Stimulated activated CD4-positive, alpha-beta T cell treated with anti-CD3 and anti-CD28 coated beads, Interleukin-2, amount 100 ng/mL, for 24 hours (primary cell): ENCODE measurements around the gene TBX2.

ENCODE experiments used
- DNase-seq, 2 donors: peaks; one replicate each; pipeline ENCODE4 v3.0.0-alpha.2; 2020

TBX2 gene

DNA sequence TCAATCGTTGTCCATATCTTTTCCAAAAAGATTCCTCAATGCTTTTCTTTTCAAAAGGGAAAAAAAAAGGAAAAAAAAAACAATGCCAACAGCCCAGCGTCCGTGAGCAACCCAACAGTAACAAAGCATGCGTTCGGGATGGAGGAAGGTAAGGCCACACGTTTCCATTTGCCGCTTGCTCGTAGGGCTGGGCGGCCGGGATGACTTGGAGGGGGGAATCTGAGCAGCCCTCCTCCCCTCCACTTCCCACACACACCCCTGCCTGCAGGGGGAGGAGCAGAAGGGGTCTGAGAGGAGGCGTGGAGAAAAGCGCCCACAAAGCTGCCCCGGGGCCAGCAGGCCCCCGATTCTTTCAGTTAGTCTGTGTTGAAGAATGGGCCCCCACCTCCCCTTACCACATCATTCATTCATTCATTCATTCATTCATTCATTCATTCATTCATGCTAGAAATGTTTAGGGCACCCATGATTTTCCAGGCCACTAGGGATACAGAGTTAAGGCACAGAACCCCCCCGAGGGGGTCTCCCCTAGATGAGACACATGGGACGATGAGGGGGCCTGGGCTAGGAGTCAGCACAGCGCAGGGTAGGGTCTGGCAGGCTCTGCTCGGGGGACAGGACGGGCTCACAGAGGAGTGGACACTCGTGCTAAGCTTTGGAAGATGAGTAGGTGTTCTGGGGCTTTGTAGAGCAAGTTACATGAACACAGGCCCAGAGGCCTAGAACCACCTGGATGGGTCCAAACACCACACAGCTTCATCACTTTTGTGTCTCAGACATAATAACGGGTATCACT, 10.9 kb upstream of the TBX2 start:
- no peak for DNase-seq

DNA sequence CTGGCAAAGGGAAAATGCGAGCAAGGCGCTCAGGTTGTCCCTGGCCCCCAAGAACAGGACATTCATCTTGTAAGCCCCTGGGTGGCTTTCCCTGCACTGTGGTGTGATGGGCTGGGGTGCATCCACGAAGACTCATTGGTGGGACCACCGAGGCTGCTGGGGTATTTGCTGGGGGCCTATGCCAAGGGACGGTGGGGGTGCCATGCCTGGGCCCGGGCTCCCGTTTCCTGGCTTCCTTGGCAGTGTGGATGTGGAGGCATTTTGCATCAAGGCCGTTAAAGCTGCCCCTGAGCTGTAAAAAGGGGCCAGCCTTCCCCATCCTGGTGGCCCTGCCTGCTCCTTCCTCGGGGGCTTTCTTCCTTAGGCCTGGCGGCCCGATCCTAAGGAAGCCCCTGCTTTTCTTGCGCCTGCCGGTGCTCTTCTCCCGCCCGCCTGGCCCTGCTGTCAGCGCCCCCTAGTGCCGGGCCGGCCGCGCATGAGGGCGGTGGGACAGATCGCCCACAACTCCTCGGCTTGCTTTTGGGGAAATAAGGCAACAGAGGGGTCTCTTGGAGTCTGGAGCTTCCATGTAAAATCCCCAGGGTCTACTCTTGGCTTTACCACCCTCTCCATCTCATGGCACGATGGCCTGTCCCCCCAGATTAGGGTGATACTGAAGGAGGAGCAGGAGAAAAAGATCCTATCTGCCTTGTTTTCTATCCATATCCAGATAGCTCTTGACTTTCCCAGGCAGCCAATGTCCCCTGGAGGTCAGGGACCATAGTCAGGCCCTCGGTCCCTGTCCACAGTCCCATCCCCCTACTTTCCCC, 9.8 kb upstream of the TBX2 start:
- DNase-seq = peak; percentile 61 to 72

GRCh38 chr17:61390479-61390791, 9.2 kb upstream of the TBX2 start:
- no peak for DNase-seq

DNA sequence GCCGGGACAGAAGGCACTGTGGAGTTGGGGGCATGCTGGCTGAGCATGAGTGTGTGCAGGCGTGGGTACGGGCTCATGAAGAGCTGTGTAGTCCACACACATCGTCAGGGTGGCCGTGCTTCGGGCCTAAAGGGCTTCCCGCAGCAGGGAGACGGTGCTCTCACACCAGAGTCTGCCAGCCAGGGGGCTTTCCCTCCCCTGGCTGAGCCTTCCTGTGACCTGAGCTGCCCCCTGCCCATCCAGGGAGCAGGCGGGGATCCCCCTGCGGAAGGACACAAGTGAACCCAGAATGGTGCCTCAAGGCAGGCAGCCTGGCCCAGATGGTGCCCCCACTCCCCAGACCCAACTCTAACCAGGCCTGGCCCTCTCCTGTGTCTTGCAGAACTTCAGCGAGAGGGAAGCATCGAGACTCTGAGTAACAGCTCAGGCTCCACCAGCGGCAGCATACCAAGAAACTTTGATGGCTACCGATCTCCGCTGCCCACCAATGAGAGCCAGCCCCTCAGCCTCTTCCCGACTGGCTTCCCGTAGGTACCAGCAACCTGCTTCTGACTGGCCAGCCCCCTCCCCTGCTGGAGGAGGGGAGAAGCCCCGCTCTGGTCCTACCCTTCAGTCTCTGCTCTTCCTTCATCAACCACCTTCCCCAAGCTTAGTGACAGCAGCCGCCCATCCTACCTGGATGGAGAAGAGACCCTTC, 7.9 kb upstream of the TBX2 start:
- no peak for DNase-seq

- no peak for DNase-seq
Measured at GRCh38 chr17:61392679-61393078, 7.0 kb upstream of the TBX2 start.

- no peak for DNase-seq
Measured at GRCh38 chr17:61393550-61393903, 6.1 kb upstream of the TBX2 start.

- no peak for DNase-seq
Measured at GRCh38 chr17:61393904-61394629, 5.6 kb upstream of the TBX2 start.

GRCh38 chr17:61394630-61395408, 4.8 kb upstream of the TBX2 start:
- DNase-seq = no peak

DNA sequence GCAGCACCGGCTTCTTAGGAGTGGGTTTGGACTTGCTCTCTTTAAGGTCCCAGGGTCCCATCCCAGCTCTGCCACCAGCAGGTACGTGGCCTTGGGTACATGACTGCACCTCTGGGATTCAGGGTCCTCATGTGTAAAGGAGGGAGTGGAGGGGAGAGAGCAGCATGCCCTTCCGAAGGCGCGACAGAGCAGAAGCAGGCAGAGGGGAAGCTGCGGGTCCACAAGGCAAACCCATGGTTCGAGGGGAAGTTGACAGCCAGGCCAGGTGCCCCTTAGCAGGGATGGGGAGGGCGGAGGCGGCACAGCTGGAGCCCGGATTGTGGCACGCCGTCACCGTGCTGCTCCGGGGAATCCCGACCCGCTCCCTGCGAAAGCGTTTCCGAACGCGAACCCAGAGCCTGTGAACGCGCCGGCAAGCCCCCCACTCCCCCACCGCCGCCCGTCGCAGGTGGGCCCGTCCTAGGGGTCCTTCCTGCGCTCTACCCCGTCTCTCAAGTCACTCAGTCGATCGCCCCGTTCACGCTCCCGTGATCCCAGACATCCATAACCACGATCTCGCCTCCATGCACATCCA, 4.1 kb upstream of the TBX2 start:
- DNase-seq = no peak

GRCh38 chr17:61395983-61396585, 3.6 kb upstream of the TBX2 start:
- DNase-seq = no peak

- DNase-seq = no peak
Measured at GRCh38 chr17:61396586-61397085, 3.0 kb upstream of the TBX2 start.

DNA sequence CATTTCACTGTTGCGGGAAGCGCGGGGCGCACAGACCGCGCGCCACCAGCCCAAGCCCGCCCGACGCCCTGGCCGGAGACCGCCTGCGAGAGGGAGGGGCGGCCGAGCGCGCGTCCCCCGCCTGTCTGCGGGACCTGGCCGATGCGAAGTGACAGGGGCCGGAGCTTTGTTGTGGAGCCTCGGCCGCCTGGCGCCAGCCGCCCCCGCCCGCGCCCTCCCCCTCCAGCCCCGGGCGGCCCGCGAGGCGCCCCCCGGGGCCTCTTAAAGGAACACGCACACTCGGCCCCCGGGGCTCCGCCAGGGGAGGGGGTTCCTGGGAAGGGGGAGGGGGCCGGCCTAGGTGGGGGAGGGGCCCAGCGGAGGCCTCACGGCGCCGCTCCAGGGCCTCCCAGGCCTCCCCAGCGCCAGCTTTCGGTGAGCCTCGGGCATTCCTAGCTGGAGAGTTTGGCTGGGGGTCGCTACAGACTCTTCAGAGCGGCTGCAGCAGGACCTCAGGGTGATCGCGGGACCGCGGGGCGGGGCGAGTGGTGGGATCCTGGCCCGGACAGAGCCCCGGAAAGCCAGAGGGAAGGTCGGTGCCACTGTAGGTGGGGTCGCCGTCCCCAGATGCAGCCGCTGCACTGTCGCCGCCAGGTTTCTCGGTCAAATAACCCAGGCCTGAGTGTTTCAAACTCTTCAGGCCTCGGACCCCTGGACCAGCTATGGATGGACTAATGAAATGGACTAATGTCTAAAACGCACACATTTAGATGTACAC, 2.4 kb upstream of the TBX2 start:
- no peak for DNase-seq

DNA sequence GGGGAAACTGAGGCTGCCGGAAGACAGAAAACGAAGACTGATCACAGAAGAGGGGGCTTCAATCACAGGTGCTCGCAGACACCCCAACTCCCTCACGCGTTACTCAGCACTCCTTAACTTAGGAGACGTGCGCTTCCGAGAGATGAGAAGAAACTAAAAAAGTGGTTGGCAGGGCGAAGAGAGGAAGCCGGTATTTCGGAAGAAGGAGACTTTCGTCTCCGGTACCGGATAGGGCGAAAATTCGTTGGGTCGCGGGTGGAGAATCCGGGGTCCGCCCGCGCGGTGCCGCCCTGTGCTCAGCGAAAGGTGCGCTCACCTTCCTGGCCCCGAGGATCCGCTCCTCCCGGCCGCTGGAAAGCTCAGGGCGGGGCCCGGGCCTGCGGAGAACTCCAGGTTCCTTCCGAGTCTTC, 917 bp upstream of the TBX2 start:
- no peak for DNase-seq

DNA sequence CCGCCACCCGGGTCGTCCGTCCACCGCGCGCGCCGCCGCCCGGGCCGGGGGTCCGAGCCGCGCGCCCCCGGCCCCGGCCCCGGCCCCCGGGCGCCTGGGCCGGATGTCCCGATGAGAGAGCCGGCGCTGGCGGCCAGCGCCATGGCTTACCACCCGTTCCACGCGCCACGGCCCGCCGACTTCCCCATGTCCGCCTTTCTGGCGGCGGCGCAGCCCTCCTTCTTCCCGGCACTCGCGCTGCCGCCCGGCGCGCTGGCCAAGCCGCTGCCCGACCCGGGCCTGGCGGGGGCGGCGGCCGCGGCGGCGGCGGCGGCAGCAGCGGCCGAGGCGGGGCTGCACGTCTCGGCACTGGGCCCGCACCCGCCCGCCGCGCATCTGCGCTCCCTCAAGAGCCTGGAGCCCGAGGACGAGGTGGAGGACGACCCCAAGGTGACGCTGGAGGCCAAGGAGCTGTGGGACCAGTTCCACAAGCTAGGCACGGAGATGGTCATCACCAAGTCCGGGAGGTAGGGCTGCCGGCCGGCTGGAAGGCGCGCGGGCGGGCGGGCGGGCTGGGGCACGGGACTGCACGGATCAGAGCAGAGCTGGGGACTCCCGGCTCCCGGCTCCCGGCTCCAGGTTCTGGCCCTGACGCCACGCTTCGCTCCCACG, 548 bp downstream of the TBX2 start:
- no peak for DNase-seq

GRCh38 chr17:61400717-61401388, 1.2 kb downstream of the TBX2 start:
- no peak for DNase-seq

GRCh38 chr17:61401389-61402072, 1.9 kb downstream of the TBX2 start:
- DNase-seq = no peak

DNA sequence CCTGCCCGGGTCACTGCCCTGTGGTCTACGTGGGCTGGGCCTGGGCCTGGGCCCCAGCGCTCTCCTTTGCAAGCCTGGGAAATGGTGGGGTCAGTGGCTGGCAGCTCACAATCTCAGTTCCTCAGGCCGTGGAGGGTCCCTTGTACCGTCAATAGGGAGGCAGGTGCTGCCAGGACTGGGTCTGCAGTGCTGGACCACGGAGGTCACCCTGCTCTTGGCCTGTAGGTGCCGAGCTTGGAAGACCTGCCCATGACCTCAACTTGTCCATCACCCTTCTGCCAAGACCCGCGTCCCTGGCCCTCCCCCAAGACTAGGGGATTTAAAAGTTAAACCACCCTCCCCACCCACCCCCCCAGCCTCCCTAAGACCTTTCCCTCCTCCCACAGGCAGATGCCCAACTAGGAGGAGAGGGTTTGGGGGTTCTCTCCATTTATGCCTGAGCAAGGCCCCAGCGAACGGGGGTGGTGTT, 2.5 kb downstream of the TBX2 start:
- no peak for DNase-seq

- no peak for DNase-seq
Measured at GRCh38 chr17:61402978-61403800, 3.5 kb downstream of the TBX2 start.
